Kidney (tissue), 14 donors: ENCODE measurements around the gene CAMK1D. TPM values are rescaled to one million over a fixed set of nuclear protein-coding genes. Genes with fewer than 3 reads are reported as not detected.
A peak's percentile ranks its signal among the peaks of the same experiment; 100 is the strongest.

ENCODE experiments used
- DNase-seq, 5 donors: peaks; one replicate each; pipeline ENCODE4 v3.0.0-alpha.2; 2013 to 2020
- FAIRE-seq: peaks from 2 replicates; lab custom pipeline; 2012; peaks lifted over from hg19 to GRCh38; lab: Jason Lieb, UNC
- H3K27ac ChIP-seq, 2 donors: one replicate each; pipeline ENCODE4 v1.7.0; 2013; ENCODE audit warnings: low read depth in 2 of 2, low read length in 2 of 2, inconsistent platforms in 1 of 2
- H3K27me3 ChIP-seq: one replicate; pipeline ENCODE4 v1.7.1; 2013; ENCODE audit warnings: low read length, inconsistent platforms; ENCODE audit not compliant: control insufficient read depth, insufficient read depth
- H3K36me3 ChIP-seq, 3 donors: one replicate each; pipeline versions ENCODE4 v1.7.0 to v1.7.1; 2013; ENCODE audit warnings: low read length in 3 of 3, control low read depth in 1 of 3, inconsistent platforms in 1 of 3; ENCODE audit not compliant: insufficient read depth in 3 of 3, control insufficient read depth in 2 of 3
- H3K4me1 ChIP-seq, 3 donors: one replicate each; pipeline versions ENCODE4 v1.7.0 to v1.7.1; 2013; ENCODE audit warnings: low read length in 3 of 3, inconsistent platforms in 1 of 3, low read depth in 1 of 3; ENCODE audit not compliant: control insufficient read depth in 2 of 3, insufficient read depth in 2 of 3
- H3K4me3 ChIP-seq, 3 donors: one replicate each; pipeline versions ENCODE4 v1.7.0 to v1.8.1; 2013; ENCODE audit warnings: low read length in 3 of 3, control low read depth in 1 of 3, inconsistent platforms in 1 of 3
- H3K9ac ChIP-seq, 3 donors: one replicate each; pipeline versions ENCODE4 v1.7.0 to v1.7.1; 2013; ENCODE audit warnings: low read length in 3 of 3, control low read depth in 1 of 3, inconsistent platforms in 1 of 3
- H3K9me3 ChIP-seq, 3 donors: one replicate each; pipeline versions ENCODE4 v1.7.0 to v1.7.1; 2013; ENCODE audit warnings: low read length in 3 of 3, control low read depth in 1 of 3, inconsistent platforms in 1 of 3; ENCODE audit not compliant: control insufficient read depth in 2 of 3, insufficient read depth in 1 of 3
- intact Hi-C: fragments of 100-400 bp; cut with DNase I; formaldehyde crosslinking; loops from one replicate; pipeline ENCODE4 v1.11.1; 2022
- polyA plus RNA-seq: library from polyadenylated mRNA; stranded (reverse); fragments of 350-450 nt; fragmentation: Illumina TruSeq; extraction: RNeasy Lipid Tissue Mini Kit (QIAGEN cat#74804); gene quantifications from one replicate; pipeline ENCODE4 v1.2.3, GENCODE V29; 2014; ENCODE audit warnings: low read depth, low replicate concordance; ENCODE audit not compliant: insufficient read depth
- total RNA-seq: library from RNA; stranded (reverse); fragmentation: NEBNext Ultra II Directional; extraction: Animal tissue kit (Norgen Biotek cat#: 25700); gene quantifications from one replicate; pipeline ENCODE4 v1.2.1, GENCODE V29; 2021
- TF ChIP-seq, protein P1 (sequence below): IDR thresholded peaks from 3 replicates; pipeline ENCODE4 v1.5.1; 2012; ENCODE audit warnings: mild to moderate bottlenecking, moderate library complexity, borderline replicate concordance; ENCODE audit not compliant: insufficient read depth; ENCODE audit errors: extremely low read depth
- donor health status: control.
- donor health status: control.
- donor health status: control.
- donor health status: control.
- donor health status: control.
- donor health status: DM: yes; HTN: yes; CAD: no.
- donor health status: Normal renal cell carcinoma (clear cell type).

Gene CAMK1D
- total and polyA plus RNA-seq, 2 donors from 2014 or later: 1.1 to 13.7 TPM

DNA sequence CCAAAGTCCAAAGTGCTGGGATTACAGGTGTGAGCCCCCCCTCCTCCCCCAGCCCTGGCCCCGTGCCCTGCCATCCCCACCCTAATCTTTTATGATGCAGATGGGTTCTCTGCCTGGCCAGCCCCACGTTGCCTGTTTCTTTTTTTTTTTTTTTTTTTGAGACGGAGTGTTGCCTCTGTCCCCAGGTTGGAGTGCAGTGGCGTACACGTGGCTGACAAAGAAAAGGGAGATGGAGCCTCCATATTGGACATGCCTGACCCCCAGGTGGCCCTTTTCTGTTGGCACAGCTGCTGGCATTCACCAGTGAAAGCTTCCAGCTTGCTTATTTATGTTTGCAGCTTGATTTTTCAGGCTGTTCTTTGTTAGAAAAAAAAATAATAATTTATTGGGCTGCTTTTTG, 416.9 kb downstream of the CAMK1D start:
- intact Hi-C loops: no loop called here
- FAIRE-seq (no peak), DNase-seq (peak in 4 of 5 donors; percentile 62 to 82 (median 70))
- Histone ChIP-seq H3K9ac (no peak overlapping the region), H3K4me3 (no peak overlapping the region), H3K4me1 (no peaks in the 10 kb centered on the region), H3K27ac (no peak overlapping the region), H3K36me3 (no peaks in the 10 kb centered on the region), H3K27me3 (no peaks in the 10 kb centered on the region), H3K9me3 (no peaks in the 10 kb centered on the region)
- TF ChIP-seq, protein P1, sequence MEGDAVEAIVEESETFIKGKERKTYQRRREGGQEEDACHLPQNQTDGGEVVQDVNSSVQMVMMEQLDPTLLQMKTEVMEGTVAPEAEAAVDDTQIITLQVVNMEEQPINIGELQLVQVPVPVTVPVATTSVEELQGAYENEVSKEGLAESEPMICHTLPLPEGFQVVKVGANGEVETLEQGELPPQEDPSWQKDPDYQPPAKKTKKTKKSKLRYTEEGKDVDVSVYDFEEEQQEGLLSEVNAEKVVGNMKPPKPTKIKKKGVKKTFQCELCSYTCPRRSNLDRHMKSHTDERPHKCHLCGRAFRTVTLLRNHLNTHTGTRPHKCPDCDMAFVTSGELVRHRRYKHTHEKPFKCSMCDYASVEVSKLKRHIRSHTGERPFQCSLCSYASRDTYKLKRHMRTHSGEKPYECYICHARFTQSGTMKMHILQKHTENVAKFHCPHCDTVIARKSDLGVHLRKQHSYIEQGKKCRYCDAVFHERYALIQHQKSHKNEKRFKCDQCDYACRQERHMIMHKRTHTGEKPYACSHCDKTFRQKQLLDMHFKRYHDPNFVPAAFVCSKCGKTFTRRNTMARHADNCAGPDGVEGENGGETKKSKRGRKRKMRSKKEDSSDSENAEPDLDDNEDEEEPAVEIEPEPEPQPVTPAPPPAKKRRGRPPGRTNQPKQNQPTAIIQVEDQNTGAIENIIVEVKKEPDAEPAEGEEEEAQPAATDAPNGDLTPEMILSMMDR: no peak

DNA sequence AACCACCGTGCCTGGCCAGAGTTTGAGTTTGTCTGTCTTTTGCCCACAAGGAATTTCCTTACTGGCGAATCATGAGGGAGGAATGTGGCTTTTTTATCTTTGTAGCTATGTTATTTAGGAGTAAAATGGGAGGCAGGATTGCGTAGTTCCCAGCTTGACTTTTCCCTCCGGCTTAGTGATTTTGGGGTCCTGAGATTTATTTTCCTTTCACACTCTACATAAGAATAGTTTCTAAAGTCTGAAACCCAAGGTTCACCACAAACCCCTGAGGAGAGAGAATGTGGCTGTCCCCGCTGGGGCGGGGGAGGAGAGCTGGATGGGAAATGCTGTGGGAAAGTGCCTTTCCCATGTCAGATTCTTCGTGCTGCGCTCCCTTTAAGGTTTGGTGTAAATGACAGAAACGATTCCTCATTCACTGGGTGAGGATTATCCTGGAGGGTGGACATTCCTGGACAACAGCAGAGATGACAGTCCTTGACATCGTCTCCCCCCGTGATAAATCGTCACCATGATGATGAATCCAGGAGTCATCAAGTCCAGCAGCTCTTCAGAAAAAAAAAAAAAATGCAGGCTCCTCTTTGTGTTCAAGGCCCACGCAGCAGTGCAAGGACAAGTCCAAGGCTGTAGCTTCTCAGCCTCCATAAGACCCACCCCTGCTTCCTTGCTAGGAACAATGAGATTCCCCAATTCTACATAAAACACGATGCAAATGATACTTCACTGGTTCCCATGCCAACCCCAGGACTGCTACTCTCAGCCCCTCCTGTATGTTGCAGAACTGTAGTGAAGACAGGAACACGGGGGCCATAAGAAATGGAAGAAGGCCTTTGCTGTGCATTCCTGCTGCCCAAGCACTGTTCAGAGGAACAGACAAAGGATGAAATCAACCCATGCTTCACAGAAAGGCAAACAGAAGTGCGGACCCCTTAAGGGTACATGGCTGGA, 419.1 kb downstream of the CAMK1D start:
- Histone ChIP-seq H3K36me3 (no peaks in the 10 kb centered on the region), H3K27ac (no peak overlapping the region), H3K9ac (no peak overlapping the region), H3K27me3 (no peaks in the 10 kb centered on the region), H3K4me1 (no peaks in the 10 kb centered on the region), H3K4me3 (no peak overlapping the region), H3K9me3 (no peaks in the 10 kb centered on the region)
- intact Hi-C loops: no loop called here
- DNase-seq (peak in 1 of 5 donors; percentile 53), FAIRE-seq (no peak)
- TF ChIP-seq, protein P1: no peak

DNA sequence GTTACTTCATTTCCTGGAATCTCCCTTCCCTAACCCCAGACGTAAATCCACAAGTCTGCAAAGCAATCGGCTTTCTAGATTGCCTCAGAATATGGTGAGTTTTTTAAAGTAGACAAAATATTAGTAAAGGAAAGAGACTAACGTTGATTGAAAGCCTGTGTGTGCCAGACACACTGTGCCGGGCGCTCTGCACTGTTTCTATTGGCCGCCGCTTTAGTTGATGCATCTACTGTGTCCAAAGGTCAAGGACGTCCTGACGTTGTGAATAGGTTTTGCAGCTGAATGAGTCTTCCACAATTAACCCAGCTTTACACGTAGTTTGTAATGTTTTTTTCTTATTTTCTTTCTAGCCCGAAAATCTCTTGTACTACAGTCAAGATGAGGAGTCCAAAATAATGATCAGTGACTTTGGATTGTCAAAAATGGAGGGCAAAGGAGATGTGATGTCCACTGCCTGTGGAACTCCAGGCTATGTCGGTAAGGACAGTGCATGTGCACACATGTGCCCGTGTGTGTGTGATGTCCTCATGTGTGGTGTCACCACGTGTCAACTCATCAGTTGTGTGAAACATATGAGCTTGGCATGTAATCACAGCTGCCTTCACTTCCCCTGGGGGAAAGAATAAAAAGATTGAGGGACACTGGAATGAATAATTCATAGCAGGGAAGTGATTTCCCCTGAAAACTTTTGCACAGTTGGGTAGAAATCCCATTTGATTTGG, 420.1 kb downstream of the CAMK1D start:
- DNase-seq (no peak), FAIRE-seq (no peak)
- Histone ChIP-seq H3K4me3 (no peak overlapping the region), H3K27me3 (no peaks in the 10 kb centered on the region), H3K36me3 (no peaks in the 10 kb centered on the region), H3K27ac (no peak overlapping the region), H3K9me3 (no peaks in the 10 kb centered on the region), H3K4me1 (no peaks in the 10 kb centered on the region), H3K9ac (no peak overlapping the region)
- intact Hi-C loops: no loop called here
- TF ChIP-seq, protein P1: no peak
